Forelimb muscle (tissue), 1 donor: ENCODE data around the gene CYP2D6. TPM values are rescaled to one million over a fixed set of nuclear protein-coding genes. Genes with fewer than 3 reads are reported as not detected.
"Not testable (repeated sequence)": the region's sequence is repeated elsewhere in the genome, so short reads cannot be mapped to it uniquely, and the experiment has no call there.

Experiments
- DNase-seq: peaks from one replicate; pipeline ENCODE4 v3.0.0-alpha.2; 2013; ENCODE audit warnings: low read depth
- polyA plus RNA-seq: library from polyadenylated mRNA; unstranded; fragments of 120-200 nt; gene quantifications from one replicate; pipeline ENCODE4 v1.2.1, GENCODE V29; 2013; ENCODE audit not compliant: insufficient read length

CYP2D6 gene
- polyA plus RNA-seq, 1 donor = 1.2 TPM

GRCh38 chr22:42158456-42159132 lies 28.0 kb upstream of the CYP2D6 start:
- DNase-seq = no peak

GRCh38 chr22:42156598-42156997 lies 26.0 kb upstream of the CYP2D6 start:
- DNase-seq = no peak

GRCh38 chr22:42156121-42156520 lies 25.5 kb upstream of the CYP2D6 start:
- no peak for DNase-seq

GRCh38 chr22:42155053-42155543 lies 24.5 kb upstream of the CYP2D6 start:
- DNase-seq = no peak

- DNase-seq = no peak
Measured at GRCh38 chr22:42154293-42155052, 23.9 kb upstream of the CYP2D6 start.

GRCh38 chr22:42152661-42153270 lies 22.2 kb upstream of the CYP2D6 start:
- DNase-seq = no peak

- no peak for DNase-seq
Measured at GRCh38 chr22:42151924-42152635, 21.5 kb upstream of the CYP2D6 start.

GRCh38 chr22:42150727-42151590 lies 20.3 kb upstream of the CYP2D6 start:
- no peak for DNase-seq

GRCh38 chr22:42149798-42150197 lies 19.2 kb upstream of the CYP2D6 start:
- not testable (repeated sequence) for DNase-seq

- no peak for DNase-seq
Measured at GRCh38 chr22:42145175-42145574, 14.6 kb upstream of the CYP2D6 start.

- not testable (repeated sequence) for DNase-seq
Measured at GRCh38 chr22:42143859-42144822, 13.5 kb upstream of the CYP2D6 start.

GRCh38 chr22:42142771-42143461 lies 12.3 kb upstream of the CYP2D6 start:
- DNase-seq = no peak

GRCh38 chr22:42141307-42142057 lies 10.9 kb upstream of the CYP2D6 start:
- not testable (repeated sequence) for DNase-seq

- not testable (repeated sequence) for DNase-seq
Measured at GRCh38 chr22:42140153-42140552, 9.5 kb upstream of the CYP2D6 start.

- not testable (repeated sequence) for DNase-seq
Measured at GRCh38 chr22:42139508-42139907, 8.9 kb upstream of the CYP2D6 start.

- DNase-seq = no peak
Measured at GRCh38 chr22:42138972-42139371, 8.4 kb upstream of the CYP2D6 start.

- DNase-seq = no peak
Measured at GRCh38 chr22:42138122-42138770, 7.6 kb upstream of the CYP2D6 start.

GRCh38 chr22:42135688-42136087 lies 5.1 kb upstream of the CYP2D6 start:
- DNase-seq = not testable (repeated sequence)
